ENCODE measurements around the gene TMEM260.

The TMEM260 gene

GRCh38 chr14:56648508-56649301, 69.1 kb downstream of the TMEM260 start:
- Histone ChIP-seq H3K4me1 (no peaks in the 10 kb centered on the region), H3K4me3 (ENCODE audit: low read depth, low read length) (no peak overlapping the region), H3K36me3 (no peaks in the 10 kb centered on the region), H3K9me3 (no peaks in the 10 kb centered on the region), H3K27me3 (no peaks in the 10 kb centered on the region)
- no peak for TF ChIP-seq CTCF (IDR thresholded peaks at IDR 0.05; ENCODE audit: low read depth, low read length)
- DNase-seq = no peak

- no peak overlapping the region for H3K4me3 ChIP-seq (ENCODE audit: low read depth, low read length)
- no peaks in the 10 kb centered on the region for H3K36me3 ChIP-seq
- no peaks in the 10 kb centered on the region for H3K27me3 ChIP-seq
- no peak for DNase-seq
- no peaks in the 10 kb centered on the region for H3K4me1 ChIP-seq
- H3K9me3 ChIP-seq = no peaks in the 10 kb centered on the region
- TF ChIP-seq CTCF (IDR thresholded peaks at IDR 0.05; ENCODE audit: low read depth, low read length) = no peak
Measured at GRCh38 chr14:56649382-56649781, 69.8 kb downstream of the TMEM260 start.

DNA sequence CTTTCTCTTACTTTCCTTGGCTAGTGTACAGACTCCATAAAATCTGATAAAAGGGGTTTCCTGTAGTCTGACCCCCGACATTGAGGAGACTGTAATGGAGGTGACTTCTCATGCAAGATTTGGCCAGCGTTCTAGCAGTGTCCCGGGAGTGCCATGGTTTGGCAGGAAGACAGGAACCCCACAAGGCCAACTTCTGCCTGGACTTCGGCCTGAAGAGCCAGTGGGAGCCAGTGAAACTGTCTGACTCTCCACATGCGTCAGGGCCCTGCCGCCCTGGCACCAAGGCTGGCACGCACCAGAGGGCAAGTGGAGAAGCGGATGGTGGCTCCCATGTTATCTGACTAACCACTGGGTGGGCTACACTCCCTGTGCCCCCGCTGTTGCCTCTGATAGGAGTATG, 70.5 kb downstream of the TMEM260 start:
- no peak for DNase-seq
- H3K4me3 ChIP-seq (ENCODE audit: low read depth, low read length) = no peak overlapping the region
- no peaks in the 10 kb centered on the region for H3K36me3 ChIP-seq
- no peaks in the 10 kb centered on the region for H3K4me1 ChIP-seq
- H3K27me3 ChIP-seq = no peaks in the 10 kb centered on the region
- no peaks in the 10 kb centered on the region for H3K9me3 ChIP-seq
- TF ChIP-seq CTCF (IDR thresholded peaks at IDR 0.05; ENCODE audit: low read depth, low read length) = no peak

DNA sequence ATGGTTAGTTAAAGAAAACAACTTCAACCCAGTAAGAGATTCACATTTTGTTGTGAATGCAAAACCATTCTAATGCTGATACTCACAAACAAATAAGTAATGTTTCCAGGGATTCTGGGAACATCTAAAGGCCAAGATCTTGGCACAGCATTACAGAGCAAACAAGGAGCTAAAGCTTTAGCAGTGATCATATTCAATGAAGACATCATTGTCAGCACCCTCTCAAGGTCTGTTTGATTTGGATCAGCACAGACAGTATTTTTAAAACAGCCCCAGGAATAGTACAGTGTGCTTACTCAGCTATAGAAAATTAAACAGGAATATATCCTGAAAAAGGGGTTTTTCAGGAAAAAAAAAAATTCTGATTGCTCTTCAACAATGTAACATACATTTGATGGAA, 71.4 kb downstream of the TMEM260 start:
- no peak for DNase-seq
- Histone ChIP-seq H3K27me3 (no peaks in the 10 kb centered on the region), H3K4me1 (no peaks in the 10 kb centered on the region), H3K36me3 (no peaks in the 10 kb centered on the region), H3K4me3 (ENCODE audit: low read depth, low read length) (no peak overlapping the region), H3K9me3 (no peaks in the 10 kb centered on the region)
- no peak for TF ChIP-seq CTCF (IDR thresholded peaks at IDR 0.05; ENCODE audit: low read depth, low read length)

- Histone ChIP-seq H3K27me3 (peaks cover 27% of the 10 kb centered on the region), H3K4me3 (ENCODE audit: low read depth, low read length) (no peak overlapping the region), H3K4me1 (no peaks in the 10 kb centered on the region), H3K9me3 (no peaks in the 10 kb centered on the region), H3K36me3 (no peaks in the 10 kb centered on the region)
- DNase-seq = no peak
- no peak for TF ChIP-seq CTCF (IDR thresholded peaks at IDR 0.05; ENCODE audit: low read depth, low read length)
Measured at GRCh38 chr14:56657604-56658003, 78.0 kb downstream of the TMEM260 start.

GRCh38 chr14:56659378-56659777, 79.8 kb downstream of the TMEM260 start:
- Histone ChIP-seq H3K27me3 (peaks cover 38% of the 10 kb centered on the region), H3K9me3 (no peaks in the 10 kb centered on the region), H3K4me1 (no peaks in the 10 kb centered on the region), H3K36me3 (no peaks in the 10 kb centered on the region), H3K4me3 (ENCODE audit: low read depth, low read length) (no peak overlapping the region)
- no peak for TF ChIP-seq CTCF (IDR thresholded peaks at IDR 0.05; ENCODE audit: low read depth, low read length)
- DNase-seq = no peak

All from BE2C (cell line).